ENCODE results near the gene CCR4. TPM values are rescaled to one million over a fixed set of nuclear protein-coding genes. Genes with fewer than 3 reads are reported as not detected.

The CCR4 gene
- total and polyA plus RNA-seq, 3 donors from 2014 or later: 2.0 to 3.0 (median 2.8) TPM

DNA sequence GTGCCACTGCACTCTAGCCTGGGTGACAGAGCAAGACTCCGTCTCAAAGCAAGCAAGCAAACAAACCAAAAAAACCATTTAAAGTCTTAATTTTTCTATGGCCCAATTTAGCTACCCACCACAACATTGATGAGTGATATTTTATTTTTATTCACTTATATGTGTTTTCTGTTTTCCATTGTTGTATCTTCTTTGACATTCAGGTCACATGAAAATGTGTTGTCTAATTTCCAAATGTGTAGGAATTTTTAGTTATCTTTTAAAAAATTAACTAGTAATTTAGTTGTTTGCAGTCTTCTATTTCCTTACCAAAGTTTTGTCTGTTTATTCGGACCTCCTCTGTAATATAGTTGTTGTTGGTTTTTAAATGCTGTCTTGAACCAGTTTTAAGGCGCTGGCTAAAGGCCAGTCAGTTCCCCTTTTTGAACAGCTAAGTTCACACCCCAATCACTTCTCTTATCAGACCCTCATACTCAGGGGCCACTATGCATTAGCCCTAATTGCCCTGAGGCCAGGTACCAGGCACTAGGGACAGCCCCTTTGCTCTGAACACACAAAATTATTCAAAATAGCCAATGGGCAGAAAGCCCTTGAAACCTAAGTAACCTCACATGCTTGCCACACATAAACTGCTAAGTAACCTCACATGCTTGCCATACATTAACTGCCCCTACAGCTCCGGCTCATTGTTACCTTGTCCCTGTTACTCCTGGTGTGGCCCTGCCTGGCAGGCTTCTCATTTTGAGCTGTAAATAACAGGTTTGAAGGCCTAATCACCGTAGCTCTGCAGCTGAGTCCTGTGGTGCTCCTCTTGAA is 4.3 kb upstream of the CCR4 start:
- no peaks in the 10 kb centered on the region for H3K9me3 ChIP-seq
- 80% methylated on average over 5 of the region's 5 CpGs for WGBS, 2 donors
- intact Hi-C loops (cut with DNase I; ENCODE audit: low total_unique reads): no loop called here
- H3K36me3 ChIP-seq (ENCODE audit: low read depth, missing control alignments): no peaks in the 10 kb centered on the region
- no peak for DNase-seq
- TF ChIP-seq, protein P1, sequence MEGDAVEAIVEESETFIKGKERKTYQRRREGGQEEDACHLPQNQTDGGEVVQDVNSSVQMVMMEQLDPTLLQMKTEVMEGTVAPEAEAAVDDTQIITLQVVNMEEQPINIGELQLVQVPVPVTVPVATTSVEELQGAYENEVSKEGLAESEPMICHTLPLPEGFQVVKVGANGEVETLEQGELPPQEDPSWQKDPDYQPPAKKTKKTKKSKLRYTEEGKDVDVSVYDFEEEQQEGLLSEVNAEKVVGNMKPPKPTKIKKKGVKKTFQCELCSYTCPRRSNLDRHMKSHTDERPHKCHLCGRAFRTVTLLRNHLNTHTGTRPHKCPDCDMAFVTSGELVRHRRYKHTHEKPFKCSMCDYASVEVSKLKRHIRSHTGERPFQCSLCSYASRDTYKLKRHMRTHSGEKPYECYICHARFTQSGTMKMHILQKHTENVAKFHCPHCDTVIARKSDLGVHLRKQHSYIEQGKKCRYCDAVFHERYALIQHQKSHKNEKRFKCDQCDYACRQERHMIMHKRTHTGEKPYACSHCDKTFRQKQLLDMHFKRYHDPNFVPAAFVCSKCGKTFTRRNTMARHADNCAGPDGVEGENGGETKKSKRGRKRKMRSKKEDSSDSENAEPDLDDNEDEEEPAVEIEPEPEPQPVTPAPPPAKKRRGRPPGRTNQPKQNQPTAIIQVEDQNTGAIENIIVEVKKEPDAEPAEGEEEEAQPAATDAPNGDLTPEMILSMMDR (IDR thresholded peaks at IDR 0.05): no peak
- no peak for TF ChIP-seq POLR2A (IDR thresholded peaks at IDR 0.05)
- no peaks in the 10 kb centered on the region for H3K27me3 ChIP-seq
- no peak overlapping the region for H3K27ac ChIP-seq
- no peaks in the 10 kb centered on the region for H3K4me1 ChIP-seq
- H3K4me3 ChIP-seq: no peak overlapping the region

DNA sequence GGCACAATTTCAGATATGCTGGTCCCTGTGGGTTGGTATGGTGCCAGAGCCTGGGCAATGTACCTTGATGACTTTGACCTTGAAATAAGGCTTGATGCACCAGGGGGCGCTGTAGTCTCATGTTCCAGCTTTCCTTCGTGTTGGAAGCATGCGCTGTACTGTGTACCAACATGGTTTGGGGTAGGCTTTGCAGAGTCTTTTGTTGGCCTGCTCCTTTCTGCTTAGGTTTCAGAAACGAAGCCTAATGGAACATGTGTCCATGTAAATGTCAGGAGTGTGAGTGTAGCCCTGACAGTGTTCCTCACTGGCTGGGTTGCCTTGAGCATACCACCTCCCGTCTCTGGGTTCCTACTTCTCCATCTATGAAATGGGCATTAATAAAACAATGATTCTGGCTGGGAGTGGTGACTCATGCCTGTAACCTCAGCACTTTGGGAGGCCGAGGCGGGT is 3.6 kb upstream of the CCR4 start:
- no peaks in the 10 kb centered on the region for H3K36me3 ChIP-seq (ENCODE audit: low read depth, missing control alignments)
- no peaks in the 10 kb centered on the region for H3K4me1 ChIP-seq
- H3K9me3 ChIP-seq: no peaks in the 10 kb centered on the region
- no peak overlapping the region for H3K4me3 ChIP-seq
- WGBS, 2 donors: 37 to 51% methylated on average over 7 of the region's 7 CpGs
- peak; percentile 90 for DNase-seq
- intact Hi-C loops (cut with DNase I; ENCODE audit: low total_unique reads): no loop called here
- H3K27me3 ChIP-seq: no peaks in the 10 kb centered on the region
- TF ChIP-seq, protein P1 (IDR thresholded peaks at IDR 0.05): peak; percentile 49 to 76 (median 63)
- TF ChIP-seq POLR2A (IDR thresholded peaks at IDR 0.05): no peak
- no peak overlapping the region for H3K27ac ChIP-seq

- H3K9me3 ChIP-seq: no peaks in the 10 kb centered on the region
- no peak overlapping the region for H3K27ac ChIP-seq
- H3K27me3 ChIP-seq: no peaks in the 10 kb centered on the region
- no peak overlapping the region for H3K4me3 ChIP-seq
- 91 to 93% methylated on average over 10 of the region's 10 CpGs for WGBS, 2 donors
- DNase-seq: no peak
- H3K36me3 ChIP-seq (ENCODE audit: low read depth, missing control alignments): no peaks in the 10 kb centered on the region
- no peak for TF ChIP-seq POLR2A (IDR thresholded peaks at IDR 0.05)
- TF ChIP-seq, protein P1 (IDR thresholded peaks at IDR 0.05): no peak
- no peaks in the 10 kb centered on the region for H3K4me1 ChIP-seq
- intact Hi-C loops (cut with DNase I; ENCODE audit: low total_unique reads): no loop called here
These were observed 2.6 kb upstream of the CCR4 start for GRCh38 chr3:32948625-32949445.

DNA sequence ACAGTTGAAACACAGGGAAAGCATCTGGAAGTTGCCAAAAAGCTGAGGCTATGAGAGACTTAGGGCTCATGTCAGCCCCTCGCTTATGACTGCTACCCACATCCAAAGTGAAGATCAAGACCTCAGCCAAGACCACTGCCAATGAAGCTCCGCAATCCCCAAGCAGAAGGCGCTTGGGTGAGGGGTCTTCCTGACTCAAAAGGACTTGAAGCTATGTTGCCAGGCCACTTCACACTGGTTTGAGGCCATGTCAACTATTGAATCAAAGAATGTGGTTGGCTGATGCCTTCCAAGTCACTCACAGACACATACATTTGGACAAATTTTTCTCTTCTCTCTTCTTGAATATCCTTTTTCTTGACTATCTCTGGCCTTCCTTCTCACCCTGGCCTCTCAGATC is 928 bp upstream of the CCR4 start:
- Histone ChIP-seq H3K36me3 (ENCODE audit: low read depth, missing control alignments) (no peaks in the 10 kb centered on the region), H3K27me3 (no peaks in the 10 kb centered on the region), H3K27ac (no peak overlapping the region), H3K9me3 (no peaks in the 10 kb centered on the region), H3K4me1 (no peaks in the 10 kb centered on the region), H3K4me3 (no peak overlapping the region)
- 82 to 100% methylated on average over 3 of the region's 3 CpGs for WGBS, 2 donors
- TF ChIP-seq POLR2A (IDR thresholded peaks at IDR 0.05): no peak
- TF ChIP-seq, protein P1 (IDR thresholded peaks at IDR 0.05): no peak
- intact Hi-C loops (cut with DNase I; ENCODE audit: low total_unique reads): no loop called here
- no peak for DNase-seq
